ENCODE data around the gene AIFM3. TPM values are rescaled to one million over a fixed set of nuclear protein-coding genes. Genes with fewer than 3 reads are reported as not detected.
A peak's percentile ranks its signal among the peaks of the same experiment; 100 is the strongest.

Gene AIFM3
- total and polyA plus RNA-seq, 2 of the 13 experiments (the other 11 are each of a cell fraction or from before 2014, with no cell fraction given) = 9.0 to 15.3 TPM

DNA sequence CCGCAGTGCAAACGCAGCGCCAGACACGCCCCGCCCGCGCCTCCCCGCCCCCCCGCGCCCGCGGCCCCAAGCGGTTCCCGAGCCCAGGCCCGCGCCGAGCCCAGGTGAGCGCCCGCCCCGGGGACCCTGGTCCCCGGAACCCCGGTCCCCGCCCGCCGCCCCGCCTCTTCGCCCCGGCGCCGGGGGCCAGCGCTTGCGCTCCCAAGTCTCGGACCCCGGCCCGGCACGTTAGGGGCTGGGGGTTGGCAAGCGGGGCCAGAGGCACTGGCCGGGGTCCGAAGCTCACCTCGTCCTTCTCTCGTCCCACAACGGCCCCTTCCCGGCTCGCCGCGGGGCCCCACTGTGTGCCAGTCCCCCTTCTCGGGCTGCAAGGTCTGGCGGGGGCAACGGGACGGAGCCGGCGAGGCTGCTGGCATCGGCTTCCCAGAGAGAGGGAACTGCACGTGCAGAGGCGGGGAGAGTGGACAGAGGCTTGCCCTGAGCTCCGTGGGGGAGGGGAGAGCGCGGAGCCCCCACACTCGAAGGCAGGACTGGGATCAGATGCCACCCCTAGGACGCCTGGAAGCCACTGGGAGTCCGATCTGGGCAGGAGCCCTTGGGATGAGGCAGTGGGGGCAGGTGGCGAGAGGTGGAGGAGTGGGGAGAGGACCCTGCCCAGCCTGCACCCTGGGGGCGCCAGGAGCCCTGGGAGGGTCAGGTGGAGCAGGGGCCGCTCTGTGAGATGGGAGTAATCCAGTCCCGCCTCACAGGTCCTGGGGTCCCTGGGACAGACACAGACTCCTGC is 1.8 kb upstream of the AIFM3 start (continued):
- TF ChIP-seq BHLHE40 (IDR thresholded peaks at IDR 0.05; ENCODE audit: low read length) (peak; percentile 89), ZNF552 (CRISPR knock-in tag; IDR thresholded peaks at IDR 0.05; ENCODE audit: borderline replicate concordance) (0 out of 2 replicates have a peak, but pooled peaks have one; percentile 39), HNF4A (CRISPR knock-in tag; IDR thresholded peaks at IDR 0.05) (peak; percentile 58; the same call in 1 of the 2 replicates), KMT2B (CRISPR knock-in tag; IDR thresholded peaks at IDR 0.05) (no peak), KDM2A (CRISPR knock-in tag; IDR thresholded peaks at IDR 0.05; ENCODE audit: borderline replicate concordance, low read depth) (peak; percentile 43; the same call in 1 of the 2 replicates), ZNF891 (CRISPR knock-in tag; IDR thresholded peaks at IDR 0.05) (peak; percentile 72), SRF (IDR thresholded peaks at IDR 0.05; ENCODE audit: low read depth, low read length) (no peak), ZNF772 (CRISPR knock-in tag; IDR thresholded peaks at IDR 0.05) (0 out of 2 replicates have a peak, but pooled peaks have one; percentile 17), NCOR1 (IDR thresholded peaks at IDR 0.05; ENCODE audit: borderline replicate concordance, low read length) (no peak), MTA1 (CRISPR knock-in tag; IDR thresholded peaks at IDR 0.05; ENCODE audit: borderline replicate concordance) (peak; percentile 34; the same call in 1 of the 2 replicates), ZNF773 (CRISPR knock-in tag; IDR thresholded peaks at IDR 0.05; ENCODE audit: borderline replicate concordance) (no peak)
- TF ChIP-seq, protein P1, sequence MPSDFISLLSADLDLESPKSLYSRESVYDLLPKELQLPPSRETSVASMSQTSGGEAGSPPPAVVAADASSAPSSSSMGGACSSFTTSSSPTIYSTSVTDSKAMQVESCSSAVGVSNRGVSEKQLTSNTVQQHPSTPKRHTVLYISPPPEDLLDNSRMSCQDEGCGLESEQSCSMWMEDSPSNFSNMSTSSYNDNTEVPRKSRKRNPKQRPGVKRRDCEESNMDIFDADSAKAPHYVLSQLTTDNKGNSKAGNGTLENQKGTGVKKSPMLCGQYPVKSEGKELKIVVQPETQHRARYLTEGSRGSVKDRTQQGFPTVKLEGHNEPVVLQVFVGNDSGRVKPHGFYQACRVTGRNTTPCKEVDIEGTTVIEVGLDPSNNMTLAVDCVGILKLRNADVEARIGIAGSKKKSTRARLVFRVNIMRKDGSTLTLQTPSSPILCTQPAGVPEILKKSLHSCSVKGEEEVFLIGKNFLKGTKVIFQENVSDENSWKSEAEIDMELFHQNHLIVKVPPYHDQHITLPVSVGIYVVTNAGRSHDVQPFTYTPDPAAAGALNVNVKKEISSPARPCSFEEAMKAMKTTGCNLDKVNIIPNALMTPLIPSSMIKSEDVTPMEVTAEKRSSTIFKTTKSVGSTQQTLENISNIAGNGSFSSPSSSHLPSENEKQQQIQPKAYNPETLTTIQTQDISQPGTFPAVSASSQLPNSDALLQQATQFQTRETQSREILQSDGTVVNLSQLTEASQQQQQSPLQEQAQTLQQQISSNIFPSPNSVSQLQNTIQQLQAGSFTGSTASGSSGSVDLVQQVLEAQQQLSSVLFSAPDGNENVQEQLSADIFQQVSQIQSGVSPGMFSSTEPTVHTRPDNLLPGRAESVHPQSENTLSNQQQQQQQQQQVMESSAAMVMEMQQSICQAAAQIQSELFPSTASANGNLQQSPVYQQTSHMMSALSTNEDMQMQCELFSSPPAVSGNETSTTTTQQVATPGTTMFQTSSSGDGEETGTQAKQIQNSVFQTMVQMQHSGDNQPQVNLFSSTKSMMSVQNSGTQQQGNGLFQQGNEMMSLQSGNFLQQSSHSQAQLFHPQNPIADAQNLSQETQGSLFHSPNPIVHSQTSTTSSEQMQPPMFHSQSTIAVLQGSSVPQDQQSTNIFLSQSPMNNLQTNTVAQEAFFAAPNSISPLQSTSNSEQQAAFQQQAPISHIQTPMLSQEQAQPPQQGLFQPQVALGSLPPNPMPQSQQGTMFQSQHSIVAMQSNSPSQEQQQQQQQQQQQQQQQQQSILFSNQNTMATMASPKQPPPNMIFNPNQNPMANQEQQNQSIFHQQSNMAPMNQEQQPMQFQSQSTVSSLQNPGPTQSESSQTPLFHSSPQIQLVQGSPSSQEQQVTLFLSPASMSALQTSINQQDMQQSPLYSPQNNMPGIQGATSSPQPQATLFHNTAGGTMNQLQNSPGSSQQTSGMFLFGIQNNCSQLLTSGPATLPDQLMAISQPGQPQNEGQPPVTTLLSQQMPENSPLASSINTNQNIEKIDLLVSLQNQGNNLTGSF (CRISPR knock-in tag; IDR thresholded peaks at IDR 0.05) = no peak
- TF ChIP-seq, protein P2, sequence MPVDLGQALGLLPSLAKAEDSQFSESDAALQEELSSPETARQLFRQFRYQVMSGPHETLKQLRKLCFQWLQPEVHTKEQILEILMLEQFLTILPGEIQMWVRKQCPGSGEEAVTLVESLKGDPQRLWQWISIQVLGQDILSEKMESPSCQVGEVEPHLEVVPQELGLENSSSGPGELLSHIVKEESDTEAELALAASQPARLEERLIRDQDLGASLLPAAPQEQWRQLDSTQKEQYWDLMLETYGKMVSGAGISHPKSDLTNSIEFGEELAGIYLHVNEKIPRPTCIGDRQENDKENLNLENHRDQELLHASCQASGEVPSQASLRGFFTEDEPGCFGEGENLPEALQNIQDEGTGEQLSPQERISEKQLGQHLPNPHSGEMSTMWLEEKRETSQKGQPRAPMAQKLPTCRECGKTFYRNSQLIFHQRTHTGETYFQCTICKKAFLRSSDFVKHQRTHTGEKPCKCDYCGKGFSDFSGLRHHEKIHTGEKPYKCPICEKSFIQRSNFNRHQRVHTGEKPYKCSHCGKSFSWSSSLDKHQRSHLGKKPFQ (CRISPR knock-in tag; IDR thresholded peaks at IDR 0.05; ENCODE audit: insufficient replicate concordance) = peak; percentile 36
- TF ChIP-seq, protein P3, sequence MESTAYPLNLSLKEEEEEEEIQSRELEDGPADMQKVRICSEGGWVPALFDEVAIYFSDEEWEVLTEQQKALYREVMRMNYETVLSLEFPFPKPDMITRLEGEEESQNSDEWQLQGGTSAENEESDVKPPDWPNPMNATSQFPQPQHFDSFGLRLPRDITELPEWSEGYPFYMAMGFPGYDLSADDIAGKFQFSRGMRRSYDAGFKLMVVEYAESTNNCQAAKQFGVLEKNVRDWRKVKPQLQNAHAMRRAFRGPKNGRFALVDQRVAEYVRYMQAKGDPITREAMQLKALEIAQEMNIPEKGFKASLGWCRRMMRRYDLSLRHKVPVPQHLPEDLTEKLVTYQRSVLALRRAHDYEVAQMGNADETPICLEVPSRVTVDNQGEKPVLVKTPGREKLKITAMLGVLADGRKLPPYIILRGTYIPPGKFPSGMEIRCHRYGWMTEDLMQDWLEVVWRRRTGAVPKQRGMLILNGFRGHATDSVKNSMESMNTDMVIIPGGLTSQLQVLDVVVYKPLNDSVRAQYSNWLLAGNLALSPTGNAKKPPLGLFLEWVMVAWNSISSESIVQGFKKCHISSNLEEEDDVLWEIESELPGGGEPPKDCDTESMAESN (CRISPR knock-in tag; conservative IDR thresholded peaks at IDR 0.05) = peak; percentile 61; the same call in 1 of the 2 replicates
- TF ChIP-seq, protein P4, sequence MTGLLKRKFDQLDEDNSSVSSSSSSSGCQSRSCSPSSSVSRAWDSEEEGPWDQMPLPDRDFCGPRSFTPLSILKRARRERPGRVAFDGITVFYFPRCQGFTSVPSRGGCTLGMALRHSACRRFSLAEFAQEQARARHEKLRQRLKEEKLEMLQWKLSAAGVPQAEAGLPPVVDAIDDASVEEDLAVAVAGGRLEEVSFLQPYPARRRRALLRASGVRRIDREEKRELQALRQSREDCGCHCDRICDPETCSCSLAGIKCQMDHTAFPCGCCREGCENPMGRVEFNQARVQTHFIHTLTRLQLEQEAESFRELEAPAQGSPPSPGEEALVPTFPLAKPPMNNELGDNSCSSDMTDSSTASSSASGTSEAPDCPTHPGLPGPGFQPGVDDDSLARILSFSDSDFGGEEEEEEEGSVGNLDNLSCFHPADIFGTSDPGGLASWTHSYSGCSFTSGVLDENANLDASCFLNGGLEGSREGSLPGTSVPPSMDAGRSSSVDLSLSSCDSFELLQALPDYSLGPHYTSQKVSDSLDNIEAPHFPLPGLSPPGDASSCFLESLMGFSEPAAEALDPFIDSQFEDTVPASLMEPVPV (CRISPR knock-in tag; IDR thresholded peaks at IDR 0.05) = peak; percentile 70; the same call in 1 of the 2 replicates
- TF ChIP-seq, protein P5, sequence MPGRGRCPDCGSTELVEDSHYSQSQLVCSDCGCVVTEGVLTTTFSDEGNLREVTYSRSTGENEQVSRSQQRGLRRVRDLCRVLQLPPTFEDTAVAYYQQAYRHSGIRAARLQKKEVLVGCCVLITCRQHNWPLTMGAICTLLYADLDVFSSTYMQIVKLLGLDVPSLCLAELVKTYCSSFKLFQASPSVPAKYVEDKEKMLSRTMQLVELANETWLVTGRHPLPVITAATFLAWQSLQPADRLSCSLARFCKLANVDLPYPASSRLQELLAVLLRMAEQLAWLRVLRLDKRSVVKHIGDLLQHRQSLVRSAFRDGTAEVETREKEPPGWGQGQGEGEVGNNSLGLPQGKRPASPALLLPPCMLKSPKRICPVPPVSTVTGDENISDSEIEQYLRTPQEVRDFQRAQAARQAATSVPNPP (CRISPR knock-in tag; IDR thresholded peaks at IDR 0.05) = no peak
